Kidney epithelial cell (primary cell): Measurements from ENCODE around the gene TMEM74B. TPM values are rescaled to one million over a fixed set of nuclear protein-coding genes. Genes with fewer than 3 reads are reported as not detected.

Experiments used
- DNase-seq: peaks from one replicate; pipeline ENCODE4 v3.0.0-alpha.2; 2010; ENCODE audit warnings: low read depth
- H3K27me3 ChIP-seq: 2 replicates; pipeline ENCODE4 v1.6.0; 2011; ENCODE audit warnings: low read length; ENCODE audit not compliant: control insufficient read depth, insufficient read depth
- H3K36me3 ChIP-seq: 2 replicates; pipeline ENCODE4 v1.5.1; 2011; ENCODE audit warnings: low read length; ENCODE audit not compliant: control insufficient read depth, insufficient read depth
- H3K4me3 ChIP-seq: 2 replicates; pipeline ENCODE4 v1.5.1; 2011; ENCODE audit warnings: low read depth, mild to moderate bottlenecking, control low read depth, low read length
- CTCF ChIP-seq: IDR thresholded peaks from 2 replicates; pipeline ENCODE4 v1.5.1; 2011; ENCODE audit warnings: mild to moderate bottlenecking, moderate library complexity, low read length, control low read depth, inconsistent platforms; ENCODE audit not compliant: insufficient read depth, poor library complexity, severe bottlenecking
- total RNA-seq: library from RNA; depleted of rRNA; stranded (reverse); fragments of >200 nt; gene quantifications from 2 replicates; pipeline ENCODE4 v1.2.3, GENCODE V29; 2015

Gene TMEM74B
- total RNA-seq, 1 donor from 2014 or later, result 4.5 TPM

- TF ChIP-seq CTCF, result no peak
- H3K4me3 ChIP-seq, result no peak overlapping the region
- H3K27me3 ChIP-seq, result peaks cover 11% of the 10 kb centered on the region
- no peaks in the 10 kb centered on the region for H3K36me3 ChIP-seq
- DNase-seq, result no peak
Measured at GRCh38 chr20:1199212-1199873, 14.6 kb upstream of the TMEM74B start.

GRCh38 chr20:1198751-1199150, 14.0 kb upstream of the TMEM74B start:
- no peak for DNase-seq
- H3K27me3 ChIP-seq, result peaks cover 12% of the 10 kb centered on the region
- no peak overlapping the region for H3K4me3 ChIP-seq
- TF ChIP-seq CTCF, result no peak
- H3K36me3 ChIP-seq, result no peaks in the 10 kb centered on the region

DNA sequence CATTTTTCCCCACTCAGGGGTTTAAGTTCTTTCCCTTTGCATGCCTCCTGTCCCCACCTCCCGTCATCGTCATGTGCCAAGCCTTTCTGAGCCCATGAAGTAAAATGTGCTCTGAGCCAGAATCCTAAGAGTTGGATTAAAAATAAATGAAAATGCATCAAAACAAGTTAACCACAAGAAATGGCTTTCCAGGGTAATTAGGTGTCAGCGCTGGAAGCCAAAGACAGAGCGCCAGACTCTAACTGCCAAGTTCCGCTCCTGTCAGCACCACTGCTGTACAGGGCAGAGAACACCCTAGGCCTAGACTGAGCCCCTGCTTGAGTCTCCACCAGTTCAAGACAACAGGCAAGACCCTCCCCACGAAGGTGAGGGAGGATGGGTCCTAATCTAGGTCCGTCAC, 13.0 kb upstream of the TMEM74B start:
- Histone ChIP-seq H3K36me3 (no peaks in the 10 kb centered on the region), H3K27me3 (peaks cover 12% of the 10 kb centered on the region), H3K4me3 (no peak overlapping the region)
- TF ChIP-seq CTCF, result no peak
- DNase-seq, result no peak

DNA sequence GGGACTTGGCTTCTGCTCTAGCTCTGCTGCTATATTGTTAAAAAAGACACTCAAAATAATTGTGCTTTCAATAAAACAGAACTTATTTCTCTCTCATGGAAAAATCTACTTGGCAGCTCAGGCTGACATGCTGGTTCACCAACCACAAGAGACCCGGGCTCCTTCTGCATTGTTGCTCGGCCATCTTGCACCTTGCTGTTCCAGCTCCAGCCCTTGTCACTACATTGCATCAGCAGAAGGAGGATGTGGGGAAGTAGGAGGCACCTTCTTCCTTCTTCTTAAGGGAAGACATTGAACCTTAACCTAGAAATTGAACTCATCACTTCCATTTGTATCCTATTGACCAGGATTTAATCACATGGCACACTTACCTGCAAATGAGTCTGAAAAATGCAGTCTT, 11.9 kb upstream of the TMEM74B start:
- no peak for DNase-seq
- Histone ChIP-seq H3K27me3 (peaks cover 12% of the 10 kb centered on the region), H3K4me3 (no peak overlapping the region), H3K36me3 (no peaks in the 10 kb centered on the region)
- no peak for TF ChIP-seq CTCF

- no peaks in the 10 kb centered on the region for H3K36me3 ChIP-seq
- TF ChIP-seq CTCF, result no peak
- H3K27me3 ChIP-seq, result peaks cover 12% of the 10 kb centered on the region
Measured at GRCh38 chr20:1195226-1195625, 10.4 kb upstream of the TMEM74B start.

GRCh38 chr20:1191299-1191698, 6.5 kb upstream of the TMEM74B start:
- H3K4me3 ChIP-seq, result no peak overlapping the region
- peaks cover 16% of the 10 kb centered on the region for H3K27me3 ChIP-seq
- no peak for TF ChIP-seq CTCF
- no peaks in the 10 kb centered on the region for H3K36me3 ChIP-seq
- DNase-seq, result no peak

More at GRCh38 chr20:1195226-1195625, 10.4 kb upstream of the TMEM74B start:
- no peak for DNase-seq
- no peak overlapping the region for H3K4me3 ChIP-seq
